ENCODE data around the gene KRT7.

GRCh38 chr12:52226446-52226845 lies 6.6 kb upstream of the KRT7 start:
- no peak for TF ChIP-seq POLR2AphosphoS5 (IDR thresholded peaks at IDR 0.05; ENCODE audit: borderline replicate concordance, low read depth, low read length)
- no peak for TF ChIP-seq EZH2 (IDR thresholded peaks at IDR 0.05)
- no peak for TF ChIP-seq FOXP2 (optimal IDR thresholded peaks at IDR 0.05; ENCODE audit: control extremely low read depth, extremely low read length, insufficient read depth)
